ENCODE data around the gene HOXC5.

Gene HOXC5

DNA sequence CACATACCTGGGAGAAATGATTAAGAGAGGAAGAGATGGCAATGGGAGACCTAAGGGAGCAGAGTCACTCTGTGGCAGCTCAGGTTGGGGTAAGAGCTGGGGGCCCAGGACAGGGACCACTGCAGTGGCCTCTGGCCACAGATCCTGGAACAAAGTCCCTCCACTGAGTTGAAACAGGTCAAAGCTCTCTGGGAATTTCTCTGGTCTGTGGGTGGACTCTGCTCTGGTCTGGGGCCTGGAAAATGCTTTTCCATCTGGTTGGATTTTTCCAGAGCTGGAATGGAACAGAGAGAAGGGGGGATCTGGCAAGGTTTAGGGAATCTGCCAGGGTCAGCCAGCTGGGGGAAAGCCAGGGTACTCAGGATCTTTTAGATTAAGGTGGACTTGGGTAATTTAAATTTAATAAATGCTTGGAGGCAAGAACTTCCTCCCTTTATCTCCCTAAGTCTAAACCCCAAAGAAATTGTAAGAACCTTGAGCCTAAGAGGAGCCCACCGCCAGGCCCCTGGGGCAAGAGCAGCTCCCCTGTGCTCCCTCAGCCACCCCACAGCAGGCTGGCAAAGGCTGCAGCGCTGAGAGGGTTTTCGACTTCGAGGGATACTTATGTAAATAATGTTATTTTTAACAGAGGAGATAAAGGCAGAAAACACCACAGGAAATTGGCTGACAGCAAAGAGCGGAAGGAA, 44.2 kb upstream of the HOXC5 start:
- H3K9me3 ChIP-seq (ENCODE audit: control insufficient read depth, low read length) = no peaks in the 10 kb centered on the region
- no peak overlapping the region for H3K4me2 ChIP-seq (ENCODE audit: low read length)
- no peaks in the 10 kb centered on the region for H3K36me3 ChIP-seq (ENCODE audit: control insufficient read depth, insufficient read depth, low read length)
- no peaks in the 10 kb centered on the region for H3K79me2 ChIP-seq
- H3K27ac ChIP-seq = no peak overlapping the region
- H2AFZ ChIP-seq = no peak overlapping the region
- H3K4me3 ChIP-seq (ENCODE audit: low read depth, low read length) = no peak overlapping the region
- no peaks in the 10 kb centered on the region for H3K4me1 ChIP-seq
- no peak for TF ChIP-seq CTCF (IDR thresholded peaks at IDR 0.05)
- H3K27me3 ChIP-seq (ENCODE audit: control insufficient read depth, insufficient read depth, low read length) = peaks cover 36% of the 10 kb centered on the region
- H3K9ac ChIP-seq = no peak overlapping the region

GRCh38 chr12:53989227-53990113, 43.4 kb upstream of the HOXC5 start:
- H3K79me2 ChIP-seq = no peaks in the 10 kb centered on the region
- no peaks in the 10 kb centered on the region for H3K36me3 ChIP-seq (ENCODE audit: control insufficient read depth, insufficient read depth, low read length)
- no peaks in the 10 kb centered on the region for H3K9me3 ChIP-seq (ENCODE audit: control insufficient read depth, low read length)
- H3K9ac ChIP-seq = no peak overlapping the region
- no peak overlapping the region for H2AFZ ChIP-seq
- H3K4me3 ChIP-seq (ENCODE audit: low read depth, low read length) = no peak overlapping the region
- no peak for TF ChIP-seq CTCF (IDR thresholded peaks at IDR 0.05)
- H3K4me2 ChIP-seq (ENCODE audit: low read length) = no peak overlapping the region
- no peak overlapping the region for H3K27ac ChIP-seq
- peaks cover 38% of the 10 kb centered on the region for H3K27me3 ChIP-seq (ENCODE audit: control insufficient read depth, insufficient read depth, low read length)
- no peaks in the 10 kb centered on the region for H3K4me1 ChIP-seq

DNA sequence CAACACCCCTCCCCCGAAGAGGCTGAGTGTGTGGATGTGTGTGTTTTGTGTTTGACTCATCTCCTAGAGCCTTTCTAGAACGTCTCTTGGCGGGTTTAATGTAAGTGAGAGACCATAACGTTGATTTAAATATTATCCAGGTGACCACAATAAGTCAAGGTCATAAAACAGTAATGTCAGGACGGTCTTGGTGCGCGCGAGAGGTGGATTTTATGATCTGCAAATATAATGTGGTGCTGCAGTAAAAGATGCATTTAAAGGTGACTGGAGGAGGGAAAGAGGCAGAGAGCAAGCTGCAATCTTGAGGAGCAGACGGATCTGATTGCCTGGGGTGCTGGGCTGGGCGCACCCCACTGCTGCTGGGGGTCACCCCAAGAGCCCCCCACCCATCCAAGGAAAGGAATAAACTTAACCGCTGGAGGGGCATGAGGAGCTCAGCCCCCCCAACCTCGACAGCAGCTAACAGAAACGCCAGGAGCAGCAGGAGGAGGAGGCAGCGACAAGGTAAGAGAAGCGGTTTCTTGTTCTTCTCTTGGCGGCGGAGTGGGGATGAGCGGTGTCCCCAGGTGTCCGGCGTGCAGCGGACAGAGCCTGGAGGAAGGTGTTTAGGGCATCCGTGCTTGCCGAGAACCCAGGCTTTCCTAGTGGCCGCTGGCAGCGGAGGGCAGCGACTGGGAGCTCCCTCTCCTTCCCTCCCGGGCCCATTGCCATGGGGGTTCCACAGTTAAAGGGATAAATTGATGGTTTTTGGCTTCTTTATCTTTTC, 42.4 kb upstream of the HOXC5 start:
- Histone ChIP-seq H2AFZ (no peak overlapping the region), H3K9me3 (ENCODE audit: control insufficient read depth, low read length) (no peaks in the 10 kb centered on the region), H3K79me2 (no peaks in the 10 kb centered on the region), H3K27ac (no peak overlapping the region), H3K4me2 (ENCODE audit: low read length) (no peak overlapping the region), H3K27me3 (ENCODE audit: control insufficient read depth, insufficient read depth, low read length) (peaks cover 42% of the 10 kb centered on the region), H3K36me3 (ENCODE audit: control insufficient read depth, insufficient read depth, low read length) (no peaks in the 10 kb centered on the region), H3K4me1 (no peaks in the 10 kb centered on the region), H3K4me3 (ENCODE audit: low read depth, low read length) (no peak overlapping the region), H3K9ac (no peak overlapping the region)
- no peak for TF ChIP-seq CTCF (IDR thresholded peaks at IDR 0.05)

DNA sequence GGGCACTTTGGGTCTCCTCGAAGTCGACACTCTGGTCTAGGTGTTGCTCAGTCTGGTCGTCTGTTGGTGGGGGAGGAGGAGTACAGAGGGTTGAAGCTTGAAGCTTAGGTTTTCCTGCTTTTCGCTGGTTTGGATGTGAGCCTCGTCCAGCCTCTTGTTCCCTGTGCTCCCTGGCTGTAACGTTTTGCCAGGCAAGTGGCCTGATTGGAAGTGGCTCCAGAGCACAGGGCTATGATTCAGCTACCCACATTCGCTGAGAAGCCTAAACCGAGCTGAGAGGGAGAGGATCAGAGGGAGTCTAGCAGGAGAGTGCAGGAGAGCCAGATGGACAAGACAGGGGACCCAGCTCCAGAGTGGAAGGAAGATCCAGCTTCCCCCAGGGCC, 41.8 kb upstream of the HOXC5 start:
- Histone ChIP-seq H2AFZ (no peak overlapping the region), H3K79me2 (no peaks in the 10 kb centered on the region), H3K4me3 (ENCODE audit: low read depth, low read length) (no peak overlapping the region), H3K27me3 (ENCODE audit: control insufficient read depth, insufficient read depth, low read length) (peaks cover 40% of the 10 kb centered on the region), H3K4me2 (ENCODE audit: low read length) (no peak overlapping the region), H3K27ac (no peak overlapping the region), H3K4me1 (no peaks in the 10 kb centered on the region), H3K36me3 (ENCODE audit: control insufficient read depth, insufficient read depth, low read length) (no peaks in the 10 kb centered on the region), H3K9me3 (ENCODE audit: control insufficient read depth, low read length) (no peaks in the 10 kb centered on the region), H3K9ac (no peak overlapping the region)
- TF ChIP-seq CTCF (IDR thresholded peaks at IDR 0.05) = no peak

Data from parathyroid adenoma (tissue), 2 donors.